ENCODE measurements around the gene APOB.

APOB gene

GRCh38 chr2:21017748-21018276 is 26.1 kb downstream of the APOB start:
- no peak for DNase-seq

DNA sequence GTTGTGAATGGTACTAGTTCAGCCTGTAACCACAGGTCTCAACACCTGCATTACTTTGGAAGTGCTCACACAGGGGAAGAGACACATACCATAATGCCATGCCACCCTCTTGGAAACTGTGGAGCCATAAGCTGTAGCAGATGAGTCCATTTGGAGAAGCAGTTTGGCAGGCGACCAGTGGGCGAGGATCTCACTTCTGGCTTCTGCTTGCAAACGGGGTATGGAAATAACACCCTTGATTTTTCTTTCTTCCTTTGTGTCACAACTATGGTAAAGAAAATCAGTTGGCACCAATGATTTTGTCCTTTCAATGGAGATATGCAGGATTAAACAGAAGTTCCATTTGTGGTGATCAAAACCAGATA is 28.6 kb downstream of the APOB start:
- DNase-seq, result no peak

- DNase-seq, result no peak
Observed at GRCh38 chr2:21014364-21015280, 29.3 kb downstream of the APOB start.

GRCh38 chr2:21013043-21013816 is 30.6 kb downstream of the APOB start:
- no peak for DNase-seq

- DNase-seq, result no peak
Observed at GRCh38 chr2:21012557-21012937, 31.3 kb downstream of the APOB start.

- DNase-seq, result no peak
Observed at GRCh38 chr2:21011876-21012556, 31.9 kb downstream of the APOB start.

DNA sequence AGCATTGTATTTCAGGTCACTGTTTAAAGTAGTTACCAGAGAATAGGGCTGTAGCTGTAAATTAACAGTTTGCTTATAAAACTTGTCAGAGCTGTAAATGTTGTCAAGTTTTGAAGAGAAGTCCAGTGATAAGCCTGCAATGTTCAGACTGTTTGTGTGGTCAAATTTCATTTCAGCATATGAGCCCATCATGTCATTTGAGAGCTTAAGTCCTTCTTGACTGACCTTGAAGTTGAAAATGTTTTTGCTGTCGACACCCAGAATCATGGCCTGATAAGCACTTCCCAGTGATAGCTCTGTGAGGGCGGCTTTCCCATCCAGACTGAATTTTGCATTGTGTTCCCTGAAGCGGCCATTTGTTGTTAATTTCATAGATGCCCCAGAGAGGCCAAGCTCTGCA is 32.4 kb downstream of the APOB start:
- DNase-seq, result no peak

DNA sequence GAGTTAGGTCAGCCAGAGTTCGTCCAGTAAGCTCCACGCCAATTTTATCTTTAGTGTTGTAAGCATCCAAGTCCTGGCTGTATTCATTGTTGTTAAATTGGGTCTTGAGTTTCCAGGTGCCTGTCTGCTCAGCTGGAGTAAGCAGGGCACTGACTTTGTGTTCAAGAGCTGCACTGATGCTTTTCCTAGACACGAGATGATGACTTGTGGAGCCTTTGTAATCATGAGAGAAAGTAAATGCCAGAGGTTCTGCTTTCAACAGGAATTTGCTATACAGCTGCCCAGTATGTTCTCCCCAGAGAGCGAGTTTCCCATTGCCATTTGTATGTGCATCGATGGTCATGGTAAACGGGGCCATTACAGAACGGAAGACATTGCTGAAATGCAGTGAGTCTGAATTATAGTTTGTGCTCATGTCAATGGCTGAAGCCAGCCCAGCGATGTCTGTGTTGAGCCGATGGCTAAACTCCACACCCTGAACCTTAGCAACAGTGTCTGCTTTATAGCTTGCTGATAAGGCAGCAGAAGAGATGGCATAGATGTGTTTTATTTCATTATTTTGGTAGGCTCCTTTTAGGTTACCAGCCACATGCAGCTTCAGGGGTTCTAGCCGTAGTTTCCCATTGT is 32.9 kb downstream of the APOB start:
- no peak for DNase-seq

DNA sequence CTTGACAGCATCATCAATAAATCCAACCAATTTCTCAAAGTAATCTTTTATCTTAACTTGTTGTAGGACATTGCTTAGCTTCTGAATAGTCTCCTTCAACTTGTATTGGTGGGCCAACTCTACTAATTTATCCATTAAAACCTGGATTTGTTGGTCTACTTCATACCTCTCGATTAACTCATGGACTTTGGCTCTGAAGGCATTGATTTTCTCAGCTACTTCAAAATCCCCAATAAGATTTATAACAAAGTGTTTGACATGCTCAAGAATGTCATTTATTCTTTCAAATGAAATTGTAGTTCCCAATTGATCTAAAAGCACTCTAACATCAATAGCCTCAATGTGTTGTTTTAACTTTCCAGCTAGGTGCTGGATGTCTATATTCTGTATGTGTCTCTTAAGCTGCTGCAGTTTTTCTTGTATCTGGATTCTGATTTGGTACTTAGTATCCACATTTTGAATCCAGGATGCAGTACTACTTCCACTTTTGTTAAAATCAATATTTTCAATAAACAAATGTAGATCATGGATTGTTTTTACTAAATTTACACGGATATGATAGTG is 34.1 kb downstream of the APOB start:
- no peak for DNase-seq

- no peak for DNase-seq
Observed at GRCh38 chr2:21008790-21009661, 34.8 kb downstream of the APOB start.

DNA sequence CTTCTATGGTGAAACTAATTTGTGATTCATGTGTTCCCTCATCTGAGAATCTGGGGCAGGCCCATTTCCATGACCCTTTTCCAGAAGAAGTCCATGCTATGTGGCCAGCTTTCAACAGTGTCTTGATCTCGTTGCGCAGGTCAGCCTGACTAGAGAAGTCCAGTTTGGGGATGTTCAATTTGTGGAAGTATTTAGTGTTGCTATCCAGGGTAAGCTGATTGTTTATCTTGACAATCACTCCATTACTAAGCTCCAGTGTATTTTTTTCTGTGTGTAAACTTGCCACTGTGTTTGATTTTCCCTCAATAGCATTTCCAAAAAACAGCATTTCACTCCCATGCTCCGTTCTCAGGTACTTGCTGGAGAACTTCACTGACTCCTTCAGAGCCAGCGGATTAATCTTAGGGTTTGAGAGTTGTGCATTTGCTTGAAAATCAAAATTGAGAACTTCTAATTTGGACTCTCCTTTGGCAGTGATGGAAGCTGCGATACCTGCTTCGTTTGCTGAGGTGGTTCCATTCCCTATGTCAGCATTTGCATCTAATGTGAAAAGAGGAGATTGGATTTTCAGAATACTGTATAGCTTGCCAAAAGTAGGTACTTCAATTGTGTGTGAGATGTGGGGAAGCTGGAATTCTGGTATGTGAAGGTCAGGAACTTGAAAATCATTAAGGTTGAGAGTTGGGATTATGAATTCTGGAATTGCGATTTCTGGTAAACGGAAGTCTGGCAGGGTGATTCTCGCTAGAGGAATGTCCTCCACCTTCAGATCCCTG is 35.7 kb downstream of the APOB start:
- no peak for DNase-seq

GRCh38 chr2:21007129-21008013 is 36.5 kb downstream of the APOB start:
- no peak for DNase-seq

DNA sequence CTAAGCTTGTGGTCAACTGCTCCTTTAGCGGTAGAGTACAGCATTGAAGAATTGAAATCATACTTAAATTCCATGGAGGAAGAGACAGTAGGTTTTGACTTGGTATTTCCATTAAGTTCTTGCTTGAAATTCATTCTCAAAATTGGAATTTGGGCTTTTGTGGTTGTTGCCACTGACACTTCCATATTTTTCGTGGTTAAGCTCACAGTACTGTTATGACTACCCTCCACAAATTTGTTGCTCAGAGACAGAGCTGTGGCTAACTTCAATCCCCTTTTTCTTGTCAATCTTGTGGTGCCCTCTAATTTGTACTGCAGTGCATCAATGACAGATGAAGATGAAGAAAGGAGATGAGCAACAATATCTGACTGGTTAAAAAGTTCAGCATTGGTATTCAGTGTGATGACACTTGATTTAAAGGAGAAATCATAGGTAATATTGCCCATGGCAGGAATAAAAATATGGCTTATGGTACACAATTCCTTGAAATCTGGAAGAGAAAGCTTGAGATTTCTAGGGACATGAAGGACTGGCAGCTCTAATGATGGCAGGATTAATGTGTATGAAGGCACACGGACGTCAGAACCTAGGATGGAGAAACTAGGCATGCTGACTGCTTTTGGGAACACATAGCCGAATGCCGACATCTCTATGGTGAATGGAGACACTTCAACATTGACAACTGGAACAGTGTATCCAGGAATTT is 37.3 kb downstream of the APOB start:
- no peak for DNase-seq

- no peak for DNase-seq
Observed at GRCh38 chr2:21005700-21006422, 38.0 kb downstream of the APOB start.

DNA sequence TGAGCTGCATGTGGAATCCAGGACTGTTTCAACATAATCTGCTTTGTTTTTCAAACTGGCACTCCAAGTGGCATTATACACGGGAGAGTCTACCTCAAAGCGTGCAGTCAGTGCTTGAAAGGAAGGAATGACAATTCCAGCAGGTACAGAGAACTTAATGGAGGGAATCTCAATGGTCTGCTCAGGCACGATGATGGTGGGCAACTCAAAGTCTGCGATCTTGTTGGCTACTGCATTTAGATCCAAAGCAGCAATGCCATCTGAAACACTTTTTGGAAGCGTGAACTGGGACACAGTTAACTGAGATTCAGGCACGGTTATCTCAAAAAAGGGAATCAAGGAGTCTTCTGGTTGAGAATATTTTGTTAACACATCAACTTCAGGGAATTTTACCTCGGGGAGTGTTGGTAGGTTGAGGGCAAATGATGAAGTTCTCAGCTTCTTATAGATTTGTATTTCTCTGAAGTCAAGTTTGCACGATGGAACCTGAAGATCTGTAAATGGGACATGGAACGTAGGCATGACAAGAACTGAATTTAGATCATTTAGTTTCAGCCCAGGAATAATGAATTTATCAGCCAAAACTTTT is 38.7 kb downstream of the APOB start:
- no peak for DNase-seq

- no peak for DNase-seq
Observed at GRCh38 chr2:21004181-21004572, 39.7 kb downstream of the APOB start.

GRCh38 chr2:21003572-21004180 is 40.2 kb downstream of the APOB start:
- DNase-seq, result no peak
